ENCODE results near the gene BCORL1.
A peak's percentile ranks its signal among the peaks of the same experiment; 100 is the strongest.

BCORL1 gene

GRCh38 chrX:130055899-130056298 is 73.5 kb downstream of the BCORL1 start:
- no peak for DNase-seq (ENCODE audit: low read depth in 3 of 3, low spot score in 1 of 3)

DNA sequence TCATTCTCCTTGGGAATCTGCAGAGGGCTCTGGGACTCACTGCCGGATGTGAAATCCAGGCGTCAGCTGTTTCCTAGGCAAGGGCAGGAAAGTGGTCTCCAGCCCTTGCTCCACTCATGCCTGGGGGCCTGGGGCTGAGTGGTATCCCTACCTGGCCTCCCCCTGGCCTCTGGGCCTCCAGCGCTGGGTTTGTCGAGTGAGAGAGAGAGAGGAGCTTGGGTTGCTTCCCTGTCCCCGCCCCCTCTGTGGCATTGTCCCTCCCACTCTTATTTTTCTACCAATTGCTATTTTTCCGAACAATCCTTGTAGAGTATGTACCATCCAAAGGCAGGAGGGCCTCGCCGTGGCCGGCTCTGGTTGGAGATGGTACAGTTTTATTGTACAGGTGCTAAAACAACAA is 74.8 kb downstream of the BCORL1 start:
- no peak for DNase-seq (ENCODE audit: low read depth in 3 of 3, low spot score in 1 of 3)

DNA sequence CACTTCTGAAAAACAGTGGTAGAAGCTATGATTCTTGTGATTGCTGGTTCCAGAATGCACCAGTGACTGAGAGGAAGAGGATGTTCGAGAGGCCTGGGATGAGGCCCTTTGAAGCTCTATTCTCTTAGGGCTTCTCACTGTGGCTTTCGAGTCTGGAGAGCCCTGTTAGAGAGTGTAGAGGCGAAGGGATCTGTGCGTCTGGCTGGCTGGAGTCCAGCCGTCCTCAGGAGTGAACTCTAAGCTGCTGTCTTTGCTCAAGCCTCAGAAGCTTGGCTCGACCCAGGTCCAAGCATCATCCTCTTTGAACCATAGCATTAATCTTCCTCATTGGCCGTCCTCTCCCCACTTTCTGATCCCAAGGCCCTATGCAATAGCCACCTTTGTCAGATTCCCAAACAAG is 76.2 kb downstream of the BCORL1 start:
- DNase-seq (ENCODE audit: low read depth in 3 of 3, low spot score in 1 of 3): no peak

DNA sequence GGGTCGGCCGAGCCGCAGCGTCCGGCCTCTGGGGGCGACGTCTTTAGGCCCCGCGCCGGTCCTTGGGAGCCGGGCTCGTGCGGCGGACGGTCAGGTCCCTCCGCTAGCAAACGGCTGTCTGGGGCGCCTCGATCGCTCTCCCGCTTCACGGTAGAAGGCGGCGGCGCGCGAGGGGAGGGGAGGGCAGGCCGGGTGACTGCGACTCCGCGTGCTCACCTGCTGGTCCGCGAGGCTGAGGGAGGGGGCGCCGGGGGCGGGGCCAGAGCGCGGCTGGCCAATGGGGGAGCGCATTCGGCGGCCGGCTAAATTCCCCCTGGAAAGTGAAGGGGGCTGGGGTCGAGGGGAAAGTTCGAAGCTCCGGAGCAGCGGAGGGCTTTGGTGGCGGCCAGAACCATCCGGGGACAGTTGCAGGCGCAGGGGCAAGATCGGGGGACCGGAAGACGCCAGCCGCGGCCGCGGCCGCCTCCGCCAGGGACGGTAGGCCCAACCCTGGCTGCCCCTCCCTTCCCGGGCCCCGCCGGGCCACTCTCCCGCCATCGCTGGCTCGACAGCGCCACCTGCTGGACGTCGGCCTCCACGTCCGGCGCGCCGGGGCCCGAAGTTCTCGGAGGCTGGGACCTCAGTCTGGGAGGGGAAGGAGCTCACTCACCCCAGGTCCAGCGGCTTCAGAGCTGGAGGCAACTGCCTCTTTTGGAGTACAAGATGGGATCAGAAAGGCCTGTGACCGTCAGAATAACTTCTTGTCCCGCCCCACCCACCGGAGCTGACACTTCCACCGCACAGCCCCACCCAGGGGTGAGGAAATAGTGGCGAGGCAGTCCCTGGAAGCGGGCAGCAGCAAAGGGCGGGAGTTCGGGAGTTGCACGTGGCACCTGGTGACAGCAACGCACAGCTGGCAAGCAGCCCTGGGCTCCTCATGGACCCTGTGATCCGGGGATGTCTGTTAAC is 78.0 kb downstream of the BCORL1 start:
- peak; percentile 33 to 83 (median 70) for DNase-seq (ENCODE audit: low read depth in 3 of 3, low spot score in 1 of 3)

DNA sequence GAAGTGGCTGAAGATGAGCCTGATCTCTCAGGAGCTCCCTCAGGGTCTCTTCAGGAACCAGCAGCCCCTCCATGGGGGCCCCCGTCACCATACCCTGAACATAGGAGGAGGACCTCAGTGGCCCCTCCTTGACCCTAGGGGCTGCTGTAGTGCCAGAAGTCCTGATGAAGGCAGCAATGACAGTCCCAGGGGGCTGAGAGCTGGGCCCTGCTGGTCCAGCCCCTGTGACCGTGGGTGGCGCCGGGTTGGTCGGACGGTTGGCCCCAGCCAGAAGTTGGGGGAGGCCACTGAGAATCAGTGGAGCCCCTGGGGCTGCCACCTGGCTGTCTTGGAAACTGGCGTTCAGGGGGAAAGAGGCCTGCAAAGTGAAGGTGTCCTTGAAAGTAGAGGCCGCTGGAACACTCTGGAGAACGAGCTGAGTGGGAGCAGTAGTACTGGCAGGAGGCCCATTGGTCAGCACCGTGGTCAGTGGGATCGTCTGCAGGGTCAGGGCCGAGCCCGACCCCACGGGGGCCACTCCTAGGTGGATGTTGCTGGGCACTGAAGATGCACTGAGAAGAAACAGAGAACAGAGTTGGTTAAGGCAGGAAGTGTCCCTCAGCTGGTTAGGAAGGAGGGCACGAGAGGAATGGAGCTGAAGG is 84.7 kb downstream of the BCORL1 start:
- DNase-seq (ENCODE audit: low read depth in 3 of 3, low spot score in 1 of 3): no peak

- no peak for DNase-seq (ENCODE audit: low read depth in 3 of 3, low spot score in 1 of 3)
Measured at GRCh38 chrX:130071611-130072344, 89.3 kb downstream of the BCORL1 start.

DNA sequence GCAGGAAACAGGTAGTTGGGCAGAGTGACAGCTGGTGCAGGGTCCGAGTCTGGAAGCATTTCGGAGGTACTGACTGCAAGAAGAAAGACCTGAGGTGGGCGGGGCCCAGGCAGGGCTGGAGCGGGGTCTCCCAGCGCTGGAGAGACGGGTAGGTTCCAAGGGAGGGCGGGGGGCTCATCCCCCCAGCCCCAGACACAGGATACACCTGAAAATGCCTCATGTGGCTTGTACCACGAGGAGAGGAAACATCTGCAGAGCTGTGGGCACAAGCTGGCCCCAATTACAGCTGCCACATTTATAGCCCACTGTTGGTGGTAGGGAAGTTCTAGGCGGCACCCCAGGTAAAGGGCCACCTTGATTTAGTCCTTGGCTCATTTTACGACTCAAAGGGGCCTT is 89.9 kb downstream of the BCORL1 start:
- DNase-seq (ENCODE audit: low read depth in 3 of 3, low spot score in 1 of 3): no peak

DNA sequence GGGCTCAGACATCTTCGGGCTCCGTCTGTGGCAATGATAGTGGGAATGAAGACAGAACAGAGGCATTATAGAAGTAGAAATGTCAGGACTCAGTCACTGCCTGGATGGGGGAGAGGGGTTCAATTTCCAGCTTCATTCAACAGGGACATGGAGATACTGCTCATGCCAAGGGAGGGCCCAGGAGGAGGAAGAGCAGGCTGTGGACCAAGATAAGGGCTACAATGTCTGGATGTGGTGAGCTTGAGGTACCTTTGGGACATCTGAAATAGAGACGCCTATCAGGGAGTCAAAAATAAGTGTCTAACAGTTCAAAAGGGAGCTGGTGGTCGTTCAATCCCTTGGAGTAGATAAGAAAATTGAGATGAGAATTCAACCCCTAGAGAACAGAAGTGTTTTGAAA is 93.3 kb downstream of the BCORL1 start:
- no peak for DNase-seq (ENCODE audit: low read depth in 3 of 3, low spot score in 1 of 3)

DNA sequence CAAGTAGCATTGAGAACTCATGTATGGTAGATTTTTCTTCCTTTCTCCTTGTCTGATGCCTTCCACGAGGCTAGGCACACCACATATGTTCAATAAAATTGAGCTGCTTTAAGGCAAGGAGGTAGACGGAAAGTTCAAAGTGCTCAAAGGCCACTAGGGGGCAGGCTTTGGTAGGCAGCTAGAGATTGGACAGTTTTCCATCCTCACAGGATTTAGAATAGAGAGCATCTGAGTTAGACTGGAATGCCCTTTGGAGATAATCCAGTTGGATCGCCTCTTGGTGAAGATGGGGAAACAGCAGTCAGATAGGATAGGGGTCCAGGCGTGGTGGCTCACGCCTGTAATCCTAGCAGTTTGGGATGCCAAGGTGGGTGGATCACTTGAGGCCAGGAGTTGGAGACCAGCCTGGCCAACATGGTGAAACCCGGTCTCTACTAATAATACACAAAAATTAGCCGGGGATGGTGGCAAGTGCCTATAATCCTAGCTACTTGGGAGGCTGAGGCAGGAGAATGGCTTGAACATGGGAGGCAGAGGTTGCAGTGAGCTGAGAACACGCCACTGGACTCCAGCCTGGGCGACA is 97.5 kb downstream of the BCORL1 start:
- DNase-seq (ENCODE audit: low read depth in 3 of 3, low spot score in 1 of 3): no peak

DNA sequence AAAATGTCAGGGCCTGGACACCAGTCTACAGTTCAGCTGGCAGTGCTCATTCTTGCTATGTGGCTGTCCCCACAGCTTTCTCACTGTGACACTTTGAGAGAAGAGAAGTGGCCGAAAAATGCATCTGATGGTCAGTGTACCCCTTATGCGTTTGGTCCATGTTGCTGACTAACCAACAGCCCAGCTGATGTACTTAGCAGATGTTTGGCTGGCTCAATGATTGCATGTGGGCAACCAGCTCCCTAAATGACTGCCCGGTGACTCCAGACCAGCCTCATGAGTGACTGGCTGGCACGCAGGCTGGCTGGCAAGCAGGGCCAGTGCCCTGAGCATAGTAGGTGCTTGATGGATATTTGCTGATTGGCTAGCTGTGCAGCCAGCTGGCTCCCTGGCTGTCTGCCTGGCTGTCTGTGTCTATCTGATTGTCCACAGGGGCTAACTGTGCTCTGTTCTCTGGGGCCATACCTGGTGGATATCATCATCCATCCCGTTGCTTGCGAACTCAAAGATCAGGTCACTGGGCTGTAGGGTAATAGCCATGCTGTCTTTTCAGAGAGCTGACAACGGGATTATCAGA is 98.4 kb downstream of the BCORL1 start:
- DNase-seq (ENCODE audit: low read depth in 3 of 3, low spot score in 1 of 3): no peak

DNA sequence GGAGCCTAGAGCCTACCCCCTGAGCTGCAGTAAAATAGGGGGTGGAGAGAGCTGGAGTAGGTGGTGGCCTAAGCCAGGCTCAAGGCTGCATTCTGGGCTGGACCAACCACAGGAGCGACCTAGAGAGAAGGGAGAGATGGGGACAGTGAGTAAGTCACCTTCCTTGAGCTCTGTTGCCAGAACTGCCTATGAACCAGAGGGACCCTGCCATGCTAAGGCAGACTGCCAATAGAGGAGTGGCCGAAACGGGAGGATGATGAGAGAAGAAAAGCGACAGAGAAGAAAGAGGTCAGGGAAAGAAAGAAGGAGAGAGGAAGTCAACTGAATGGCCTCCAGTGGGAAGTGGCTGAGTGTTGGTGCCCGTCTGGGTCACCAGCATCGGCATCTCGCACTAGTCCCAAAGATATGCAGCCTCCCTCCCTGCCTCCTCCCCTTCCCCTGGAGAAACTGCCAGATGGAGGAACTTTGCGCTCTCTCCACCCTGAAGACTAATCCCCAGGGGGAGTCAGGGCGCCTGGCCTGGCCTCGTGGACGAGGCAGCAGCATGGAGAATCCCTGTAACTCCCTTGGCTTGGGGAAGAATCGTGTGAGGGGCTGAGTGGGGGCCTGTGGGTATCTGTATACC is 99.1 kb downstream of the BCORL1 start:
- DNase-seq (ENCODE audit: low read depth in 3 of 3, low spot score in 1 of 3): no peak

- DNase-seq (ENCODE audit: low read depth in 3 of 3, low spot score in 1 of 3): peak in 2 of 3 donors; percentile 31 to 33
Measured at GRCh38 chrX:130082244-130083106, 100.0 kb downstream of the BCORL1 start.

DNA sequence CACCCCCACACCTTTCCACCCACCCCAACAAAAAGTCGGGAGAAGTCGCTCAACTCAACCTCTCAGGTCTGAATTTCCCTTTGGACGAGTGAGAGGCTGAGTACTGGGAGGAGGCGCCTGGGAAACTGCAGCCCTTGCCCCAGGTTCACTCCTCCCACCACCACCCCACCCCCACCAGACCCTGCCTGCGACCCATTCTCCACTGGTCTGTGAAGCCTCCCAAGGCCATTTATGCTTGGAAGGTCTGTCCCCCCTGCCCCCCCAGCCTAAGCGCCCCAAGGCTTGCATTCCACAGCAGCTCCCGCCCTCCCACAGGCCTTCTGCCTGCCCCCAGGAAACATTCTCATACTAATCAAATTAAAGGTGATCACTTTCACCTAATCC is 100.7 kb downstream of the BCORL1 start:
- DNase-seq (ENCODE audit: low read depth in 3 of 3, low spot score in 1 of 3): no peak

DNA sequence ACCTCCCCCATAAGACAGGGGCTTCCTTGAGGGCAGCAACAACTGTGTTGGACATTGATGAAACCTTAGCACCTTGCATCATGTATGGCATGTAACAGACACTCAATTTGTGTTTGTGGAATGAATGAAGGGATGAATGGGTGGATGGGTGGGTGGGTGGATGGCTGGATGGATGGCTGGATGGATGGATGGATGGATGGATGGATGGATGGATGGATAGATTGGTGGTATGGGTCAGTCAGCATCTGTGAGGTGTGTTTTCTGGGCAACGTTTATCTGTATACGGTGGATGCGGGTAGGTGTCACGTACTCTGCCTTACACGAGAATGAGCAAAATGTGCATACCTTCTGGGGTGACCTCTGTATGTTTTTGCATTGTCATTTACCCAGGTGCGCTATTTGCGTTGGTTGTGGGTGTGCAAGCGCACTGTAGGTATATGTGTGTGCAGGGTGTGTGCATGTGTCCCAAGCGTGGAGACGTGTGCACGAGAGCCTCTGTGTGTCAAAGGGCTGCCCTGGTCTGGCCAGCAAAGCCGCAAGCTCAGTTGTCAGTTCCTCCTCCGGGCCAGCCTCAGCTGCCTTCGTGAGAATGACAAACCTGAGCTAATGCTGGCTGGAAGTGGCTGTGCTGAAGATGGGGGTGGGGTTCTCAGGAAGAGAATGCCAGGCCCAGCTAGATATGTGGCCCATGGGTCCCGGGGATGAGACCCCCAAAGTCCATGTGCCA is 101.4 kb downstream of the BCORL1 start:
- no peak for DNase-seq (ENCODE audit: low read depth in 3 of 3, low spot score in 1 of 3)

GRCh38 chrX:130084631-130085237 is 102.3 kb downstream of the BCORL1 start:
- no peak for DNase-seq (ENCODE audit: low read depth in 3 of 3, low spot score in 1 of 3)

DNA sequence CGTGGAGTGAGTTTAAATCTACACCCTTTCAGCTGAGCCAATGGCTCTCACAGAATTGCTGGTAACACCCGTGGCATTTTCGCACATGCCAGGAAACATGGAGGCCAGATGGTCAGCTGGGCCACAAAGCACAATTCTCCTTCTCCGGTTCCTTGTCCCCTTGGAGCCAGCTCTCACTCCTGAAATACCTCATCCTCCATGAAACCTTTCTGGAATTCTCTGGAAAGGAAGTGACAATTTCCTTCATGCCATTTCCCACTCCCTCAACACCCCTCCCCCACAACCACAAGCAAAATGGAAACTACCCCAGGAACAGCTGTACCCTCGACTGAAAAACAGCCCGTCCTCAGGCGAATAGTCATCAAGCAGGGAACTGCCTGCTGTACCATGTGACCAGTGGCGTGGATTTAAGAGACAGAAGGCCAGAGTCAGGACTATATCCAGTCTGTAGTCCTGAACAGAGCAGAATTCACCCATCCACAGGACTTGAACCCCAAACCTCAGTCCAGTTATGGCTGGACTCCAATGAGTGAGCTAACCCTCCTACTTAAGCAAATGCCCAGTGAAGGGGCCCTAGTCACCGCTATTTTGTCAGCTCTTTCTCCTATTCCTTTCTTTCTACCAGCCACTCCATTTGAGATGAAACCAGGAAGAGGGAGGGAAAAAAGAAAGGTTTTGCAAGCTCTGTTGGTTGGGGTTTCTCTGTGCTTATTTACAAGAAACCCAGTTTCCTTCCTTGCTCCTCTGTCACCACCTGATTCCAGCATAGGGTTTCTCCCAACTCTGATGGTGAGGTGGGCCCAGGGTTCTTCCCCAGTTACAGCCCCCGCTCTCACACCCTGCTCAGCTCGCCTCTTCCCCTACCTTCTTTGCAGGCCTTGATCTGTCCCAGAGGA is 103.4 kb downstream of the BCORL1 start:
- no peak for DNase-seq (ENCODE audit: low read depth in 3 of 3, low spot score in 1 of 3)

DNA sequence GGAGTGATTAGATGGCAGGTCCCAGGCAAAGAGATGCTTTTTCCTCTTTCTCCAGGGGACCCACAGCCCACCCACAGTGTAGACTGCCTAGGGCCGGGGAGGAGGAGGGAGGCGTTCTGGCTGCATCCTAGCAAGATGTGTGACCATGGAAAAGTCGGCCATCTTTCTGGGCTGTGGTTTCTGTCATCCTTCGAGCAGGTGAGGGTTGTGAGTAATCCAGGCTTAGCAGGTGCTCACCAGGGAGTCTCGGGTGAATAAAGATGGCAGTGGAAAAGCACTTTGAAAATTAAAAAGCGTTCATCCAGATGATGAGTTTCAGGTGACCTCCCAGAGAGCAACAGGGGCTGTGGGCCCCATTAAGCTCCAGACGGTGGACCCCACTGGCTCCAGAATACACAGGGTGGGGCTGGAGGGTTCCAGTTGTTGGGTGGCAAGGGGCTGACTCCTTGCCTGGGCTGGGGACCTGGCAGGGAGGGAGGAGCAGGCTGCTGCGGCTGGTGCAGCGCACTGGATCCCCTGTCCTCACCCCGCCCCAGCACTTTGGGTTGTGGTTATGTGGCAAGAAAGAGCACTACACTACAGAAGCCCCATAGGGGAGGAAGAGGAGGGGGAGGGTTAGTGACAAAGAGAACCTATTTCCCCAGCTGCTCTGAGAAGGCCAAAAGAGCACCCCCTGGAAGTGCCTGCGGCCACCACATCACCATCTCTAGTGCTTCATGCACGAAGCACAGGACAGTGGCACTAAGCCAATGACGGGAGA is 104.2 kb downstream of the BCORL1 start:
- DNase-seq (ENCODE audit: low read depth in 3 of 3, low spot score in 1 of 3): peak in 1 of 3 donors; percentile 27
